GM19099 (cell line): ENCODE results near the gene BRCA2.

Source experiments
- POLR2A ChIP-seq: IDR thresholded peaks from 3 replicates; pipeline ENCODE4 v1.6.1; 2011; ENCODE audit warnings: low read depth; ENCODE audit not compliant: insufficient read length; ENCODE audit errors: extremely low read depth

The BRCA2 gene

DNA sequence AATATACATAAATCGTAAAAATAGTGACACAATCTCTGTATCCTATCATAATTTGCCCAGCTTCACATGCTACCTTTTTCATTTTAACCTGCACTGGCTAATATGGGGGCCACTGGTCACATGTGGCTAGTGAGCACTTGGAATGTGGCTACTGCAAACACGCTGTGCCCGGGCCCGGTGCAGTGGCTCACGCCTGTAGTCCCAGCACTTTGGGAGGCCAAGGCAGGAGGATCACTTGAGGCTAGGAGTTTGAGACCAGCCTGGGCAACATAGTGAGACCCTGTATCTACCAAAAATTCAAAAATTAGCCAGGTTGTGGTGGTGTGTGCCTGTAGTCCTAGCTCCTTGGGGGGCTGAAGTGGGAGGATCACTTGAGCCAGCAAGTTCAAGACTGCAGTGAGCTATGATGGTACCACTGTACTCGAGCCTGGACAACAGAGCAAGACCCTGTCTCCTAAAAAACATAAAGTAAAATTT, 114.2 kb downstream of the BRCA2 start:
- TF ChIP-seq POLR2A = no peak

GRCh38 chr13:32430018-32430747, 114.9 kb downstream of the BRCA2 start:
- TF ChIP-seq POLR2A = no peak

- TF ChIP-seq POLR2A = no peak
These were observed 116.1 kb downstream of the BRCA2 start for GRCh38 chr13:32431361-32431760.

GRCh38 chr13:32432856-32433255, 117.5 kb downstream of the BRCA2 start:
- TF ChIP-seq POLR2A = no peak

DNA sequence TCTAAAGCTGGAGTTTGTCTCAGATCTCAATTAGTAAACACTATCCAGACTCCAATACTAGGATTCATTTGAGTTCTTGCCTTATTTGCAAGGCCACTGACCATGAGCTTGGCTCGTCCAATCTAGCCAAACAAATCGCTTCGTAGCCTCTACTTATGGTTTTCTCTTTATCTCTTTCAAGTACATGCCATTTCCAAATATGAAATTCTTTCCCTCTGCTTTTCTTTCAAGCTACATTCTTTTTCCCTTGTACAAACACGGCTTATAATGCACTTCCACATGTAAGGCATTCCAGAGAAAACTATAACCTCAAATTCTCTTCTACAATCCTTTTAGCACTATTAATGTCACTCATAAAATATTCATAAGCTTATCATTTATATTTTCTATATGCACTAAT, 123.6 kb downstream of the BRCA2 start:
- no peak for TF ChIP-seq POLR2A

DNA sequence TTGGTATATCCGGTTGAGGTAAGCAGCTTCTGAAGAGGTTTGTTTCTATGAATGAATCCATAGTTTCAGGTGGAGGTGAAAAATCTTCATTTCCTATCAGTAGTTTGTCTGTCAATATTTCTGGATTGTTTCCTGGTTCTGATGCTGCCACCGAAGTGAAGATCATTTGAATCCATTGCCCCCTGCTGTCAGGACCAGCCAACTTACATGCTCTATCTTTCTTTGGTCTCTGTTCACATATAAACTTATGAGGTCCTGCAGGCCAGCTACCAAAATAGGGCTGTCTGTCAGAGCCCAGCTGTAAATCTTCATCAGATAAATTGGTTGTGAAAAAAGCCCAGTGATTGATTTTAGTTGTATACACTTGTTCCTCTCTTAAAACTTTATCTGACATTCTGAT, 127.8 kb downstream of the BRCA2 start:
- no peak for TF ChIP-seq POLR2A

GRCh38 chr13:32445461-32445860, 130.2 kb downstream of the BRCA2 start:
- no peak for TF ChIP-seq POLR2A

GRCh38 chr13:32446220-32446619, 130.9 kb downstream of the BRCA2 start:
- no peak for TF ChIP-seq POLR2A

- TF ChIP-seq POLR2A = no peak
These were observed 131.6 kb downstream of the BRCA2 start for GRCh38 chr13:32446773-32447465.

DNA sequence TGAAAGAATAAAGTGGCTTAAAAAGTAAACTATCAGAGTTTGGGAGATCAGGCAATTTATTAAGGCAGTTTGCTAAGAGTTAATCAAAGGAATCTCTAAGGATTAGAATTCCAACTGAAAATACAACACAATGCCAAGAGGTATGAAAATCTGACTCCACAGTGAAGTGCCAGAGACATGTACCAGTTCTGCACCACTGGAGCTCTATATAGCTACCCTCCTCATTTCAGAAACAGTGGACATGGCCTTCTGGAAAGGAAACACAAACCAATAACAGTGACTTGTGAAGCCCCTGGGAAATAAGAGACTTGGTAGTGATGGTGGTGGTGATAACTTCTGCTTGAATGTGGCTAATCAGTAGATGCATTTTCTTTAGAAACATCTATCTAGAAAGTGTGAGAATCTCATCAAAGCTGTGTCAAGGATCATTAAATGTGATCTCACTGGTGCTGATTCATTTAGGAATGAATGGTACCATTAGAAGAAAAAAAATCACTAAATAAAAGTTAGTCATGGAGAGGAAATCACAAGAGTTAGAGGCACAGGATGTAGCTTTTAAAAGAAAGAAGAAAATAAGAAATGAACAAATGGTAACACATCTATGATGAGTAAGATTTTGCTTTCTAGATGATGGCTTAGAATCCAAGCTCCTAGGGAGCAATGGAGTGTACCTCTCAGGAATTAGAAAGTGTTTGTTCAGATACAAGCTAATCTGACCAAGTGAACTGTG, 132.8 kb downstream of the BRCA2 start:
- TF ChIP-seq POLR2A = no peak

- TF ChIP-seq POLR2A = no peak
These were observed 133.7 kb downstream of the BRCA2 start for GRCh38 chr13:32448972-32449371.
